ENCODE results near the gene NCCRP1.
"Not testable (repeated sequence)": the region's sequence is repeated elsewhere in the genome, so short reads cannot be mapped to it uniquely, and the experiment has no call there.

The NCCRP1 gene

DNA sequence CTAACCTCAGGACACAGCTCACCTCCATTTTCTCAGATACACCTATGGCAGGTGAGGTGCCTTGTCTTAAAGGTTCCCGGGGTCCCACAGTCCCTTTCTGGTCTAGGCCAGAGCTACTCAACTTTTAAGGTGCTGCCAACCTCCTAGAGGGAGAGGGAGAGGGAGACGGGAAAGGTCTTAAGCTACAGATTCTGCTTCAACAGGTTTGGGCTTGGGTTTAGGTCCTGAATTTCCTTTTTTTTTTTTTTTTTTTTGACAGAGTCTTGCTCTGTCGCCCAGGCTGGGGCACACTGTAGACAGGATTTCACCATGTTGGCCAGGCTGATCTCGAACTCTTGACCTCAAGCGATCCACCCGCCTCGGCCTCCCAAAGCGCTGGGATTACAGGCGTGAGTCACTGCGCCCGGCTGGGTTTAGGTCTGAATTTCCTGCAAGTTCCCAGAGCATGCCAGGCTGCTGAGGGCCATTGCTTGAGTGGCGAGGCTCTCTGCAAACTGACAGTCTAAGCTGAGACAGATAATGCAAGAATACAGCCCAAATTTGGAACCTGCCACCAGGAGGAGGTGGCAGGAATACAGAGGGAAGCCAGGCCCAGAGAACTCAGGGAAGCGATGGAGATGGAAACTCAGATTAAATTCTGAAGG is 15.1 kb downstream of the NCCRP1 start:
- DNase-seq: no peak

DNA sequence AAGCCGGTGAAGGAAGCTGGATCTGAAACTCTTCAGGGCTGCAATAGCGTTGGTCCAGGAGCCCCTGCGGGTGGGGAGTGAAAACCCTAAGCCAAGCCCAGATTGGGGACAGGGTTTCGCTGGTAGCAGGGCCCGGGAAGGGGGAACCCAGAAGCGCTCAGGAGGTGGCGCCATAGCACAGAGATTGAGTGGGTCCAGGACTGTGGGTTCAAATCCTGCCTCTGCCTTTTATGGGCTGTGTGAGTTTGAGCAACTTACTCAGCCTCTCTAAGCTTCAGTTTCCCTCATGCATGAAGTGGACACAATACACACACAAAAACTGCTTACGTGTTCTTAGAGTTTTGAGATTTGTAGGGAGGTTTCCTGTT is 15.6 kb downstream of the NCCRP1 start:
- DNase-seq: peak; percentile 80

DNA sequence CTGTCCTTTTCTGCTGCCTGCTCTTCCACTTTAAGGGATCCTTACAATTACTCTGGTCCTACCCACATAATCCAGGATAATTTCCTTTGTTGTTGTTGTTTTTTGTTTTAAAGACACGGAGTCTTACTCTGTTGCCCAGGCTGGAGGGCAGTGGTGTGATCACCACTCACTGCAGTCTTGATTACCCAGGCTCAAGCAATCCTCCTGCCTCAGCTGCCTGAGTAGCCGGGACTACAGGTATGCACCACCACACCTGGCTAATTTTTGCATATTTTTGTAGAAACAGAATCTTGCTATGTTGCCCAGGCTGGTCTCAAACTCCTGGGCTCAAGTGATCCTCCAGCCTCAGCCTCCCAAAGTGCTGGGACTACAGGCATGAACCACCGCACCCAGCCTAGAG is 18.6 kb downstream of the NCCRP1 start:
- DNase-seq: not testable (repeated sequence)

DNA sequence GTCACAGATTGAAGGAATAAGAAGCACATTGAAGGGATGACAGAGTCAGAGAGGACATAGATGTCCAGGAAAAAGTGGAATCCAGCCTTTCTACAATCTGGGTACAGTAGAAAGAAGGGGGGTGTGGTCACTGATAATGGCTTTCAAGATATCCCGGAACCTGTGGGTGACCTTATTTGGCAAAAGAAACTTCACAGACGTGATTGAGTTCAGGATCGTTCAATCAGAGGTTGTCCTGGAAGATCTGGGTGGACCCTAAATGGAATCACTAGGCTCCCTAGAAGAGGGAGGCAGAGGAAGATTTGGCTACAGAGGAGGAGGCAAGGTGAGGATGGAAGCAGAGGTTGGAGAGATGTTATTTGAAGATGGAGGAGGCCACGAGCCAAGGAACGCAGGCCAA is 20.3 kb downstream of the NCCRP1 start:
- DNase-seq: no peak

DNA sequence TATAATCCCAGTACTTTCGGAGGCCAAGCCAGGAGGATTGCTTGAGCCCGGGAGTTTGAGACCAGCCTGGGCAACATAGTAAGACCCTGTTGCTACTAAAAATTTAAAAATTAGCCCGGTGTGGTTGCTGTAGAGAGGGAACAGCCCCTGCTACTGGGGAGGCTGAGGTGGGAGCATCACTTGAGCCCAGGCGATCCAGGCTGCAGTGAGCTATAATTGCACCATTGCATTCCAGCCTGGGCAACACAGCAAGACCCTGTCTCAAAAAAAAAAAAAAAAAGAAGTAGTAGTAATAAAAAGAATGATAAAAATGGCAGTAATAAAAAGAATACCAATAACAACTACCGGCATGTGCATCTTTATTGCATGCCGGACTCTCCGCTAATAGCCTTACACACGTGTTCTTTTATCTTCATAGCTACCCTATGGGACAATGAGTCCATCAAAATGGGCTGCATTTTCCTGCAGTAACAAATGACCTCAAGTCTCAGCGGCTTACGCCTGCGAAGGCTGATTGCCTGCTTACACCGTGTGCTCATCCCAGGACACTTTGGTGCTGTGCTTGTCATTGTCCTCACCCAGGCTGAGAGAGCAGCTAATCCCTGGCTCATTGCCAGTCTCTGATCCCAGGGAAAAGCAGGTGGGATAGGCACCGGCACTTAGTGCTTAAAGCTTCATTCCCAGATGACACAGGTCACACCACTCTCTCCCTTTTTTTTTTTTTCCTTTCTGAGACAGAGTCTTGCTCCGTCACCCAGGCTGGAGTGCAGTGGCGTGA is 21.7 kb downstream of the NCCRP1 start:
- no peak for DNase-seq

DNA sequence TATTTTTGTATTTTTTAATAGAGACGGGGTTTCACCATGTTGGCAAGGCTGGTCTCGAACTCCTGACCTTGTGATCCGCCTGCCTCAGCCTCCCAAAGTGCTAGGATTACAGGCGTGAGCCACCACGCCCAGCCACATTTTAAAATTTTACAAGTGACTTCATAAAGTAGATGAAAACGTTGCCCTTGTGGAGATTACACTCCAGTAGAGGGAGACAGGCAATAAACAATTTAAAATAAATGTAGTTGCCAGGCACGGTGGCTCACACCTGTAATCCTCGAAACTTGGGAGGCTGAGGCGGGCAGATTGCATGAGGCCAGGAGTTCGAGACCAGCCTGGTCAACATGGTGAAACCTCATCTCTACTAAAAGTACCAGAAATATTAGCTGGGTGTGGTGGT is 22.3 kb downstream of the NCCRP1 start:
- DNase-seq: not testable (repeated sequence)

DNA sequence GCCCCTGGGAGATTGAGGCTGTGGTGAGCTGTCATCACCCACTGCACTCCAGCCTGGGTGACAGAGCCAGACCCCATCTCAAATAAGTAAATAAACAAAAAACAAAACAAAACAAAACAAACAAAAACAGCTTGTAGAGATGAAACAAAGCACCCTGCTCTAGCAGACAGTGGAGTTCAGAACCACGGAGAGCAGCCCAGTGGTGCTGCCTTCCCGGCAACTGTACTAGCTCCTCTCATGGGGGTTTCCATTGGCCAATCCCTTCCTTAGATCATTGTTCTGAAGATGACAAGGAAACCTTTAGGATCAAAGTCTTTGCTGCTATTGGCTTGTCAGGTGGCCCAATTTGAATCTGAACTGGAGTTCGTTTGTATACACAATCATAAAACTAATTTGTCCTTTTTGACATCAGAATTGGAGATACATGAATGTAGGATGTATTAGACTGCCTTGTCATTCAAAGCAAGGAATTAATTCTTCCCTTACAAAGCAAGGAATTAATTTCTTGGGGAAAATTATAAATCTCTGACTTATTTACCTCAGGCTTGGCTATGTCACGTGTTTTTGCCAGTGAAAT is 27.0 kb downstream of the NCCRP1 start:
- no peak for DNase-seq

DNA sequence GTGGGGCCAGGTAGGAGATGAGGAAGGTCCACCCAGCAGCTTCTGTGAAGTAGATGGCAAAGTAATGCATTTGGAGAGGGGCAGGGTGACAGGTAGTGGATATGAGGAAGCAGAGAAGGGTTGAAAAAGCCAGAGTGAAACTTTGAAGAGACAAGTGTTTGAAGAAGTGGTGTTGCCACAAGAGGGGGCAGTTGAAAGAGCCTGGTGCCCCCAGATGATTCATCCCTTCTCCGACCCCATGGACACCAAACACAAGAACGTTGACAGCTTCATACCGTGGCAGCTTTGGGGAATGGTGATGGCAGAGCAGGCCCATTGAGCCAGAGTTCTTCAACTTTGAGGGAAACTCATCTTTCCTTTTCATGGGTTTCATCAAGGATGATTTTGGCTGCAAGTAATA is 28.1 kb downstream of the NCCRP1 start:
- DNase-seq: no peak

DNA sequence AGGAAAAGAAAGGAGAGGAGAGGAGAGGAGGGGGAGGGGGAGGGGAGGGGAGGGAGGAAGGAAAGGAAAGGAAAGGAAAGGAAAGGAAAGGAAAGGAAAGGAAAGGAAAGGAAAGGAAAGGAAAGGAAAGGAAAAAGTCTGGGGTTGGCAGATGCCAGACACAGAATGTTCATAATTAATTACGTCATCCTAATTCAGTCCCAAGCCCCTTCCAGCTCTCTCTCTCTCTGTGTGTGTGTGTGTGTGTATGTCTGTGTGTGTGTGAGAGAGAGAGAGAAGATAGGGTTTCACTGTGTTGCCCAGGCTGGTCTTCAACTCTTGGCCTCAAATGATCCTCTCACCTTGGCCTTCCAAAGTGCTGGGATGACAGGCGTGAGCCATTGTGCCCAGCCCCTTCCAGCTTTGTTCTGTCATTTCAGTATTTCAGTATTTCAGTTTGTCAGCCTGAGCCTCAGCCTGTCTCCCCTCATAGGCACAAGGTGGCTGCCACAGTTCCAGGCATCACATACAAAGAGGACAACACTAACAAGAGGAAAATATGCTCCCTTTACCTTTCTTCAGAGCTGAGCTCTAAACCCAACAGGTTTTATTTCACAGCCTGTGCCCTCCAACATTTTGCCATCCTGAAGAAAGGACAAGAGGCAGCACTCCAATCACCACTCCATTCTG is 33.5 kb downstream of the NCCRP1 start:
- DNase-seq: no peak

DNA sequence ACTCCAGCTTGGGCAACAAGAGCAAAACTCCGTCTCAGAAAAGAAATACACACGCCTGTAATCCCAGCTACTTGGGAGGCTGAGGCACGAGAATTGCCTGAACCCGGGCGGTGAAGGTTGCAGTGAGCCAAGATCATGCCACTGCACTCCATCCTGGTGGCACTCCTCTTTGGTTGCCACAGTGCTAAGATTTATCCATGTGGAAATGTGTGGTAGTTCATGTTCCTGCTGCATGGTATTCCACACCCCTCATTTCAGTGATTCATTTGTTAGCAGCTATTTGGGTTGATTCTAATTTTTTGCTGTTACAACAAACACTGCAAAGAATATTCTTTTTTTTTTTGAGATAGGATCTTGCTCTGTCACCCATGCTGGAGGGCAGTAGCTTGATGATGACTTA is 35.9 kb downstream of the NCCRP1 start:
- DNase-seq: no peak

DNA sequence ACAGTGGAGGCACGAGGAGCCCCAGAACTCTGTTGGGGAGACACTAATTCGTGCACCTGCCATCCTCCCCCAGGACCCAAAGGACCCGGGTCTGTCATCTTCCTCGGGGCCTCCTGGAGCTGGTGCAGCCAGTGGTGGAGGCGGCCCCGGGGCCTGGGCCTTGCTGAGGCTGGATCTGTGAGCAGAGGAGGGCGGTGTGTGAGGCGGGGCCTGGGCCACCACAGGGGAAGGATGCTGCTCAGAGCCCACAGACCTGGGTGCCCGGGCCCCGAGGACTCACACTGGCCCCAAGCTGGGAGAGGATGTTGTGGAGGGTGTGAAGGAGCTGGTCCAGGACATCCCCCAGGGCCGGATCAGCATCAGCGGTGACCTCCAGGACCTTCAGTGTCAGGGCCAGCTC is 39.8 kb downstream of the NCCRP1 start:
- peak; percentile 64 for DNase-seq

DNA sequence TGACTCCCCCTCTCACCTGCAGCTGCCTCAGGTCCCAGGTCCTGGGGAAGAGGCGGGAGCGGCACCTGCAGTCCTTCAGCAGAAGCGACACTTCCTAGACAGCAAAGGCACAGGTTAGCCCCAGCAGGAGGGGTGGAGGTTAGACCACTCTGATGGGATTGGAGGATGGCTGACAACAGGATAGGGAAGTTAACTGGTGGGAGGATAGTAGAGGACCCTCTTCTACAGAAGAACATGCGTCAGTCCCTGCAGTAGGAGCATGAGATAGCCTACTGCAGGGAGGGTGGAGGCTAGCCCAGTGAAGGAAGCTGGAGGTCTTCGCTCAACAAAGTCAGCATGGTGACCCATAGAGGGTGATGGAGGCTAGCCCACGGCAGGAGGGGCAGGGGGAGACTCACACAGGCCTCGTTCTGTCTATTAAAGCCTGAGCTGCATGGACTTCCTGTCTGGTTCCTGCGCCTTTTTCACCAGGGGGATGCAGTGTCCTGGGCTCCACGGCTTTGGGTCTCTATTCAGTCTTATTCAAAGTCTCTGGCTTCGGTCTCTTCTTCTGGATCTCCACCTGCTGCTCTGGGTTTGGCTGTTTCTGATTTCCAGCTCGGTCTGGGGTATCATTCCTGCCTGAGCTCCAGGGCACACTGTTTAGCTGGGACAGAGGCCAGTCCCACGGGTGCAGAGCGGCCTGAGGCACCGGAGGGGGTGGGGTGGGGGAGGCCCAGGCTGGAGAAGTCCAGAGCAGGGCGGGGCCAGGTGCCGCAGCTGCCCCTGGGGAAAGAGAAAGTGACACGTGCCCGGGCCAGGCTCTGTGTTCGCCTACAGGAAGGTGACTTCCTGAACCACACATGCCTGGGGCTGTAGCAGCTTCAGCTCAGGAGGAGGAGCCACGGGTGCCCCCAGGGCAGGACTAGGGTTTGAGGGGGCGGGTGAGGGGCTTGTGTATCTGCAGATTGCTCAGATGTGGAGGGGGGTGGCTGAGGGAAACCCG is 40.7 kb downstream of the NCCRP1 start:
- peak; percentile 76 for DNase-seq

DNA sequence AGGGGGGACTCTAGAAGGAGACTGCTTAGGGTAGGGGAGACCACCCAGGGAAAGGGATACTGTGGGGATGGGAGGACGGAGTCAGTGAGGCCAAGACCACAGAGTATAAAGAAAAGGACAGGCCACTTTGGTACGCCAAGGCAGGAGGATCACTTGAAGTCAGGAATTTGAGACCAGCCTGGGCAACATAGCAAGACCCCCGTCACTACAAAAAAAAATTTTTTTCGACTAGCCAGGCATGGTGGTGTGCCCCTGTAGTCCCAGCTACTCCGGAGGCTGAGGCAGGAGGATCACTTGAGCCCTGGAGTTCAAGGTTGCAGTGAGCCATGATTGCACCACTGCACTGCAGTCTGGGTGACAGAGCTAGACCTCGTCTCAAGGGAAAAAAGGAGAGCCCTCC is 41.4 kb downstream of the NCCRP1 start:
- DNase-seq: no peak

DNA sequence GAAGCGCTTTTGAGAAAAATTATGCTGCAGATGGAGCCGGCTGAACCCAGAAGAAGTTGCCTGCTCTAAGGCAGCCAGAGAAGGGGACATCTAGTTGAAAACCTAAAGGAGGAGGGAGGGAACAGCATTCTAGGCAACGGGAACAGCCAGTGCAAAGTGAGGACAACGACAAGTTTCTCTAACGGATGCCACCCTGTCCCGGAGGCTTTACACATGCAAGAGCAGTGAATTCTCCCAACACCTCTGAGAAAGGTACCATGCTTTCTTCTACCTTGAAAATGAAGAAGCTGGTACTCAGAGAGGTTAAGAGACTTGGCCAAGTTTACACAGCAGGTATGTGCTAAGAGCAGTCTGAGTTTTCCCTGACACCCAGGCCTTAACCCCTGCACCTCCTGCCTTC is 42.2 kb downstream of the NCCRP1 start:
- DNase-seq: no peak

DNA sequence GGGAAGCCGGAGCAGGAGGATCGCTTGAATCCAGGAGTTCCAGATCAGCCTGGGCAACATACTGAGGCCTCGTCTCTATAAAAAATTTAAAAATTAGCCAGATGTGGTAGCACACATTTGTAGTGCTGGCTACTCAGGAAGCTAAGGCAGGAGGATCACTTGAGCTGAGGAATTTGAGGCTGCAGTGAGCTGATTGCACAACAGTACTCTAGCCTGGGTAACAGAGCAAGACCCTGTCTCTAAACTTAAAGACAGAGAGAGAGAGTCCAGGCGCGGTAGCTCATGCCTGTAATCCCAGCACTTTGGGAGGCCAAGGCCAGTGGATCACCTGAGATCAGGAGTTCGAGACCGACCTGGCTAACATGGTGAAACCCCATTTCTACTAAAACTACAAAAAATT is 43.7 kb downstream of the NCCRP1 start:
- DNase-seq: no peak

DNA sequence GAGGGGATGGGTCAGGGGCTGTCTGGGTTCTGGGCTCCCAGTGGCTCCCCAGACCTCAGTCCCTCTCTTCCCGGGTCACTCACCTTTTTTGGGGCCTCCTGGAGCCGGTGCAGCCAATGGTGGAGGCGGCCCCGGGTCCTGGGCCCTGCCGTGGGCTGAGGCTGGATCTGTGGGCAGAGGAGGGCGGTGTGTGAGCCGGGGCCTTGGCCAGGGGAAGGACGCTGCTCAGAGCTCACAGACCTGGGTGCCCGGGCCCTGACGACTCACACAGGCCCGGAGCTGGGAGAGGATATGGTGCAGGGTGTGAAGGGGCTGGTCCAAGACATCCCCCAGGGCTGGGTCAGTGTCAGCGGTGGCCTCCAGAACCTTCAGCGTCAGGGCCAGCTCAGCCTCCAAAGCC is 47.0 kb downstream of the NCCRP1 start:
- DNase-seq: not testable (repeated sequence)

DNA sequence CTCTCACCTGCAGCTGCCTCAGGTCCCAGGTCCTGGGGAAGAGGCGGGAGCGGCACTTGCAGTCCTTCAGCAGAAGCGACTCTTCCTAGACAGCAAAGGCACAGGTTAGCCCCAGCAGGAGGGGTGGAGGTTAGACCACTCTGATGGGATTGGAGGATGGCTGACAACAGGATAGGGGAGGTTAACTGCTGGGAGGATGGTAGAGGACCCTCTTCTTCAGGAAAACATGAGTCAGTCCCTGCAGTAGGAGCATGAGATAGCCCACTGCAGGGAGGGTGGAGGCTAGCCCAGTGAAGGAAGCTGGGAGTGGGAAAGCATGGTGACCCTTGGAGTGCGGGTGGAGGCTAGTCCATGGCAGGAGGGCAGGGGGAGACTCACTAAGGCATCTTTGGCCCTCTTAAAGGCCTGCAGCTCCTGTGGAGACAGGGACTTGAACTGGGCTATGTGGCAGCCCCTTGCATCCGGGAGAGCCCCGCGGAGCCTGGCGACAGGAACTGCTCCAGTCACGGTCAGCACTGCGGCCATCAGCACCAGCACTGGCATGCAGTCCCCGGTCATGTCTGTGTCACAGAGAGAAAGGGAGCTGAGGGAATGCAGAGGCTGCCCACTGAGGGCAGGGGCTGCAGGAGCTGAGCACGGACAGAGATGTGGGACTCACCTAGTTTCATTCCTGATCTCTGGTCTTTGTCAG is 47.8 kb downstream of the NCCRP1 start, which contains the start of gene IFNL3:
Gene IFNL3, minus strand, starts transcription at position 597 of the 691 bp plus-strand sequence. Its CDS starts 39 bp downstream, at position 558.
- not testable (repeated sequence) for DNase-seq

DNA sequence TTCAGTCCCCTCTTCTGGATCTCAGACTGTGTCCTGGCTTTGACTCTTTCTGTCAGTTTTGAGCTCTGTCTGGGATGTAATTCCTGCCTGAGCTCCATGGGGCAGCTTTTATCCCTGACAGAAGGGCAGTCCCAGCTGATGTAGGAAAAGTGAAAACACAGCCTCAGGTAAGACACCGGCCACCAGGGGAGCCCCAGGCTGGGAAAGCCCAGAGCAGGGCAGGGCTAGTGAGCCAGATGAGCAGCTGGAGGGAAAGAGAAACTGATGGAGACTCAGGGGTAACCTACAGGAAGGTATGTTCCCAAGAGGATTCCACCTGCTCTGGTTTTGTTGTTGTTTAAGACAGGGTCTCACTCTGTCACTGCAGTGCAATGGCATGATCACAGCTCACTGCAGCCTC is 48.4 kb downstream of the NCCRP1 start:
- not testable (repeated sequence) for DNase-seq

DNA sequence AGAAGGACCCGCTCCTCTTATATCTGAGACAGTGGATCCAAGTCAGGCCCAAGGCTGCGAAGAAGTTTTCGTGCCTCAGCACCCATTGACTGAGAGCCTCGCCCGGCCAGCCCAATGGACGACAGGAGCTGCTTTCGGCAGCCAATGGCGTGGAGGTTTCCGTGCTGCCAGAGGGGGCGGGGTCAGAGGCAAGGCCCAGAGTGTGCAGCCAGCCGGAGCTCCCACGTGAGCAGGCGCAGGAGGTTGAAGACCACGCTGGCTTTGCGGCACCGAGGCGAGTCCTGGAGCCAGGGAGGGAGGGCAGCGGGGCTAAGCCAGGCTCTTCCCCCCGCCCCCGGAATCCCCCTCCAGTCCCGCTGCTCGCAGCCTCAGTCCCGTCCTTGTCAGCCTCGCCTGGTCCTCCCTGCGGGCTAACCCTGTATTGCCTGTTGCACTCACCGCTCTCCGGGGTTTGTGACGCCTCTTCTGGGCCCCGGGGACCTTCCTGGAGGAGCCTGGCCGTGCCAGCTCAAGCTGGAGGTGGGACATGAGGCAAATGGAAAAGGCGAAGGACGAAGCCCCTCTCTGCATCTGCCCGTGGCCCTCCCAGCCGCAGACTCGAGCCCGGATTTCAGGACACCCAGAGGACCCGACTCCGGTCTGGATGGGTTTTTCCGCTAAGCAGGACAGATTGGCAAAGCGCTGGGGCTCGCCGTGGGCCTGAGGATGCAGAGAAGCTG is 50.3 kb downstream of the NCCRP1 start:
- DNase-seq: peak; percentile 69

DNA sequence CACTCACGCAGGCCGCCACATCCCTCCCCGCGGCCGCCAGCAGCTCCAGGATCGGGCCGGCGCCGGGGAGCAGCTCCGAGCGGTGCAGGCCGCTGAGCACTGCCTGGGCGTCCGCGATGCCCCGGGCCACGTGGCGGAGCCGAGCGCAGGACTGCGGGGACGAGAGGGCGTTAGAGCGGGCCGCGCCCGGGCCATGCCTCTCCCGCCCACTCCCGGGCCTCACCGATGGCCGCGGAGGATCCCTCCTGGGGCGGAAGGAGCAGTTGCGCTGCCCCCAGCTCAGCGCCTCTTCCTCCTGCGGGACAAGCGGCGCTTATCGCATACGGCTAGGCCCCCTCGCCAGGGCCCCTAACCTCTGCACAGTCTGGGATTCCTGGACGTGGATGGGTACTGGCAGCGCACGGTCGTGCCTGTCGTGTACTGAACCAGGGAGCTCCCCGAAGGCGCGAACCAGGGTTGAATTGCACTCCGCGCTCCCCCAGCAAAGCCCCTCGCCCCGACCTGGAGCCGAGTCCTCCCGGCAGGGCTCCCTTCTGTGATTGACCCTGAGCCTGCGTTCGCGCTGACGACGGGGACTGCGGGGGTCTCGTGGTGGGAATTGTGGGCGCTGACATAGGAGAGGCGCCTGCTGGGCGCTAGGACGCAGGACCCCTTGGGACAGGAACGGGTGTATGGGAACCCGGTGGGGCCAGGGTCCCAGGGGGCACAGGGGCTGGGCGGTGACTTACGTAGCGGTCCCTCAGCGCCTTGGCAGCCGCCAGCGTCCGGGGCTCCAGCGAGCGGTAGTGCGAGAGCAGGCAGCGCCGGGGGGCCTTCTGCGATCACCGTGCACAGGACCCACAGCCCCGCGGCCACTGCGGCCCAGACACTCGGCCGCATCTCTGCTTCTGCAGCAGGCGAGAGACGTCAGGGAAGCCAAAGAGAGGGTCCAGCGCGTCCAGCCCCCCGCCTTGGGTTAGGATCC is 51.2 kb downstream of the NCCRP1 start:
- no peak for DNase-seq
